ENCODE results near the gene WDR20. TPM values are rescaled to one million over a fixed set of nuclear protein-coding genes. Genes with fewer than 3 reads are reported as not detected.

Gene WDR20
- total and polyA plus RNA-seq, 2 of the 4 experiments (the other 2 are of a cell fraction): 20.3 to 27.4 TPM

- no peak for TF ChIP-seq RCOR1 (IDR thresholded peaks at IDR 0.05; ENCODE audit: insufficient replicate concordance, low read length)
- TF ChIP-seq MXI1 (IDR thresholded peaks at IDR 0.05; ENCODE audit: borderline replicate concordance, low read depth, low read length): no peak
- no peak for TF ChIP-seq RAD21 (IDR thresholded peaks at IDR 0.05; ENCODE audit: low read length)
- no peak for TF ChIP-seq ELK1 (IDR thresholded peaks at IDR 0.05; ENCODE audit: borderline replicate concordance, low read depth, low read length)
- TF ChIP-seq FOS (IDR thresholded peaks at IDR 0.05; ENCODE audit: low read depth, low read length): no peak
- TF ChIP-seq BHLHE40 (IDR thresholded peaks at IDR 0.05; ENCODE audit: low read depth, low read length): no peak
- TF ChIP-seq POLR2A (IDR thresholded peaks at IDR 0.05; ENCODE audit: low read depth, low read length): no peak
- TF ChIP-seq RFX5 (IDR thresholded peaks at IDR 0.05; ENCODE audit: low read depth, low read length): no peak
- no peak for TF ChIP-seq CEBPB (IDR thresholded peaks at IDR 0.05; ENCODE audit: low read depth, low read length)
- no peak for TF ChIP-seq USF2 (IDR thresholded peaks at IDR 0.05; ENCODE audit: low read depth, low read length)
- TF ChIP-seq NFE2L2 (IDR thresholded peaks at IDR 0.05; ENCODE audit: low read depth, low read length): no peak
- Histone ChIP-seq H3K23ac (ENCODE audit: low read depth, low read length) (no peak overlapping the region), H2BK15ac (ENCODE audit: low read depth, low read length) (no peak overlapping the region), H2BK120ac (ENCODE audit: low read depth, low read length) (no peak overlapping the region), H3K27me3 (ENCODE audit: control insufficient read depth, insufficient read depth, low read length) (no peaks in the 10 kb centered on the region), H3K4me3 (ENCODE audit: insufficient read depth, low read depth, low read length) (no peak overlapping the region), H2AFZ (replicated peaks; ENCODE audit: low read length, poor library complexity) (no peak overlapping the region), H2BK20ac (ENCODE audit: low read depth, low read length) (no peak overlapping the region), H4K91ac (ENCODE audit: insufficient read depth, low read depth, low read length) (no peak overlapping the region), H3K4ac (ENCODE audit: low read depth, low read length) (no peak overlapping the region), H3K4me1 (ENCODE audit: control insufficient read depth, insufficient read depth, low read length) (peaks cover 9% of the 10 kb centered on the region), H3K56ac (ENCODE audit: extremely low read depth, insufficient read depth, low read length) (no peak overlapping the region), H3K9ac (ENCODE audit: low read depth, low read length) (no peak overlapping the region), H4K5ac (ENCODE audit: low read depth, low read length) (no peak overlapping the region), H3K14ac (replicated peaks; ENCODE audit: low read depth, low read length) (no peak overlapping the region), H3K4me2 (ENCODE audit: low read depth, low read length) (no peak overlapping the region), H3K9me3 (ENCODE audit: control insufficient read depth, insufficient read depth, low read length) (no peaks in the 10 kb centered on the region), H3K27ac (ENCODE audit: insufficient read depth, low read length) (no peak overlapping the region), H3K18ac (ENCODE audit: low read depth, low read length) (no peak overlapping the region), H4K20me1 (ENCODE audit: insufficient read depth, low read length) (peaks cover 12% of the 10 kb centered on the region), H3K36me3 (ENCODE audit: control insufficient read depth, insufficient read depth, low read length) (peaks cover 24% of the 10 kb centered on the region), H2AK9ac (replicated peaks; ENCODE audit: low read depth, low read length, poor library complexity) (no peak overlapping the region), H2BK5ac (ENCODE audit: low read depth, low read length, poor library complexity, severe bottlenecking) (no peak overlapping the region), H3K79me1 (ENCODE audit: low read depth in 1 of 2, low read length in 2 of 2) (peaks cover 25 to 71% of the 10 kb centered on the region in 2 experiments), H3K9me1 (ENCODE audit: insufficient read depth, low read length) (peaks cover 24% of the 10 kb centered on the region), H4K8ac (ENCODE audit: low read depth in 2 of 2, low read length in 2 of 2) (no peak overlapping the region), H2AK5ac (ENCODE audit: low read depth, low read length) (no peak overlapping the region)
- ATAC-seq (ENCODE audit: low read depth) (no peak), DNase-seq (no peak)
- in situ Hi-C loops (cut with MboI; ENCODE audit: low sequenced_read_pairs) (no loop called here), dilution Hi-C loops (cut with HindIII; ENCODE audit: low sequenced_read_pairs, unreplicated experiment) (no loop called here), intact Hi-C loops (cut with micrococcal nuclease) (no loop called here)
- CTCF ChIA-PET: no interaction called here
- no TSS peak for BruUV-seq (replicated peaks)
- POLR2A ChIA-PET (ENCODE audit: unreplicated experiment): no interaction called here
- 100% methylated on average over 1 of the region's 8 CpGs; no CpG with 5 or more reads in 1 of the 2 experiments for WGBS, 2 experiments (ENCODE audit: extremely low coverage in 2 of 2, insufficient read length in 1 of 2)
Measured at GRCh38 chr14:102212356-102212755, 72.7 kb downstream of the WDR20 start.
